Cerebellar nuclear complex (tissue), 1 donor: ENCODE measurements around the gene ZRANB1.

Source experiments
- DNase-seq, 2 experiments: peaks; one replicate each; lab custom pipeline; 2025; lab: John Stamatoyannopoulos, UW

Gene ZRANB1

DNA sequence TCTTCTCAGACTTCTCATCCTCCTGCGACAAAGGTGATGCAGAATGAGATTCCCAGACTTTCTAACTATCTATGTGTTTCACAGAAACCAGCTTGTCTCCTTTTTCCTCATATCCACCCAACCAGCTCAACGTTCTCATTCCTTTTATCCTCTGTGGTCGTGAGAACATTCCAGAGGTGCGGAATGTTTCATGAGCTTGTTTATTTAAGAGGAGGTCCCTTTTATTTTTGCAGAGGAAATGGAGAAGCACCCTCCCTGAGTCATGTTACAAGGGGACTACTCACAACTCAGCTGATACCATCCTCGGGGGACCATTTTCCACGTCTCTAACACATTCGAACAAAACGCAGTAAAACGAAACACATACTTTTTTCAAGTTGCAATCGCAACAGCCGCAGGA, 93.2 kb downstream of the ZRANB1 start:
- DNase-seq, result no peak

DNA sequence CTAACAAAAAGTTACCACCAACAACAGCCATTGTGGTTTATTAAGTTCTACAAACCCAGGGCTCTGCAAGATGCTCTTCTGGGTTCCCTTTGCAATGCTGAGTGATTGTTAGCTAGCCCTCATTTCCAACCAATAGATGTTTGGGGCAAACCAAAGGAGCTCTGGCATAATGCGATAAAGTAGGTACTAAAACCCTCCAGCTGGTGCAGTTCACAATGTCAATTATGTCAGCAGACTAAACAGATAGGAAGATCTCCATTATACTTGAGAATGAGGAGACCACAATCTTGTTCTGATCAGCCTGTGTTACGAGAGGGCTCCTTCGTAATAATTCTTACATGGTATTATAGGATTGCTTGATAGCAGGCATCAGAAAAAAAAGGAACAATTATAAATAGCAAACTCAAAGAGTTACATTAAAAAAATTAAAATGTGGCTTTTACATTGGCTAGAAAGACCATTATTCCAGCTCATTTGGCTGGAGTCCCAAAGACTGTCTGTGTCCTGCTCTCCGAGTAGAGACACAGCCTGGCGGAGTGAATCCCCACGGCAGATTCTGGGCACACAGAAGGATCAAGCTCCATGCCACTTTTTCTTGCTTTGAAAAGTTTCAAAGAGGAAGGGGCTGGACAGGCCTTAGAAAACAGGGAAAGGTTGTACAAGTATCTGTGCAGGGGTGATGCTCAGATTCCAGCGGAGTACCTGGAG, 93.8 kb downstream of the ZRANB1 start:
- DNase-seq, result no peak

DNA sequence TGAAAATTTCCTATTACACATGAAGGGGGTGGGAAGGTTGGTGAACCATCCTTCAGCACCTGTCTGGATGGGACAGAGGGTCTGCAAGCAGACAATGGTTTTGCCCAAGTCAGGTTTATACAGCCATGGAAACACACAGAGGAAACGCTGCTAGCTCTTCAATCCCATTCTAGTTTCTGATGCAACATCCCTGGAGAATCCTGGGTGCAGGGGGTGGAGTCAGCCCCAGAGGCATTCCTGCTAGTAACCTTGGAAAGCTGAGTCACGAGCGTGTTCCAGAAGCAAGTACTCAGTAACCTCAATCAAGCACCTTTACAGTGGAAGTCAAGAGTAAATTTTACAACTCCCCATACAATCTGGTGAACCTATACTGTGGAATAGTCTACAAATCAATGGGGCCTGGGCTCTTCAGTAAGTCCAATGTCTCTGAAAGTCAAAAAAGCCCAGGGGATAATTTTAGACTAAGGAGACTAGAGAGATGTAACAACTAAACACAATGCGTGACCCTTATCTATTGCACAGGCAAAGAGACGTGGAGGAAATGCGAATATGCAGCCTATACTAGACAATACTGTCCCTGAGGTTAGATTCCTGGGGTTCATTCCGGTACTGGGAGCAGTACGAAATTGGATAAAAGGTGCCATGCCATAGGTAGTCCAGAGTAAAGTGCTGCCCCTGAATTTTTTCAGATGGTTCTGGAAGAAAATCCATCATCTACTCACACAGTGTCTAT, 95.4 kb downstream of the ZRANB1 start:
- DNase-seq, result no peak
